KMS-11 (cell line): ENCODE measurements around the gene HECTD2.

ENCODE experiments used
- H2AFZ ChIP-seq: fragments of 200-600 bp; sonication (generic); 2 replicates; pipeline ENCODE4 v1.6.1; 2016; ENCODE audit warnings: antibody characterized with exemption, mixed run types, low read depth
- H3K27ac ChIP-seq: fragments of 200-600 bp; sonication (generic); 2 replicates; pipeline ENCODE4 v1.6.1; 2016; ENCODE audit warnings: mild to moderate bottlenecking, mixed run types
- H3K27me3 ChIP-seq: fragments of 200-600 bp; sonication (generic); 2 replicates; pipeline ENCODE4 v1.6.1; 2017; ENCODE audit warnings: mild to moderate bottlenecking, low read depth, mixed run types, moderate library complexity; ENCODE audit not compliant: insufficient read depth
- H3K36me3 ChIP-seq: fragments of 200-600 bp; sonication (generic); 2 replicates; pipeline ENCODE4 v1.6.1; 2017; ENCODE audit warnings: mild to moderate bottlenecking, mixed run types; ENCODE audit not compliant: insufficient read depth
- H3K4me1 ChIP-seq: fragments of 200-600 bp; sonication (generic); 2 replicates; pipeline ENCODE4 v1.6.1; 2016; ENCODE audit warnings: mild to moderate bottlenecking, low read depth, mixed run types; ENCODE audit not compliant: poor library complexity, severe bottlenecking
- H3K4me2 ChIP-seq: fragments of 200-600 bp; sonication (generic); 2 replicates; pipeline ENCODE4 v1.7.0; 2016; ENCODE audit warnings: mild to moderate bottlenecking, mixed run types
- H3K4me3 ChIP-seq: fragments of 200-600 bp; sonication (generic); IDR thresholded peaks from 2 replicates; pipeline ENCODE4 v1.6.1; 2017; ENCODE audit warnings: low read depth, low read length, mixed read lengths; ENCODE audit not compliant: insufficient read depth
- H3K79me2 ChIP-seq: fragments of 200-600 bp; sonication (generic); 2 replicates; pipeline ENCODE4 v1.6.1; 2016; ENCODE audit warnings: low read depth, mixed run types; ENCODE audit not compliant: insufficient read depth
- H3K9ac ChIP-seq: fragments of 200-600 bp; sonication (generic); 2 replicates; pipeline ENCODE4 v1.6.1; 2016; ENCODE audit warnings: mild to moderate bottlenecking, mixed run types
- H4K20me1 ChIP-seq: fragments of 200-600 bp; sonication (generic); 2 replicates; pipeline ENCODE4 v1.6.1; 2016; ENCODE audit warnings: mild to moderate bottlenecking, mixed run types; ENCODE audit not compliant: insufficient read depth
- TF ChIP-seq, protein P1 (sequence below): fragments of 200-600 bp; sonication (generic); conservative IDR thresholded peaks from 2 replicates; pipeline ENCODE4 v1.6.1; 2017; ENCODE audit warnings: low read depth, mild to moderate bottlenecking, antibody characterized with exemption, low read length, moderate library complexity, mixed read lengths

HECTD2 gene

DNA sequence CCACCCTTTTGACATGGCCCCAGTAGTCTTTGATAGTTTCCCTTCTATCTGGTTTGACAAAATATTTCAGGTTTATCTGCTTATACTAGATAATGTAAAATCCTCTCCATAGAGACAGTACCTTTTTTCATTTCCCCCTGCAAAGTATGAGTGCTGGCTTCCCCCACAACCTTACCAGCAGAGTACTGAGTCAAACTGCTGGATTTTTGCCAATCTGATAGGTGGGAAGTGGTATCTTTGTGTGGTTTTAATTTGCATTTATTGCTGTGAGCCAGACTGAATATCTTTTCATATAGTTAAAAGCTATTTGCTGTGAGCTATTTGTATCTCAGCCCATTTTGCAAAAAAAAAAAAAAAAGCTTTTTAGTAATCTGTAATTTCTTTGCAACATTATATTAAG is 32.1 kb upstream of the HECTD2 start:
- no peak overlapping the region for H3K4me3 ChIP-seq
- H3K27ac ChIP-seq: no peak overlapping the region
- no peaks in the 10 kb centered on the region for H3K36me3 ChIP-seq
- H3K4me2 ChIP-seq: no peak overlapping the region
- no peak overlapping the region for H3K9ac ChIP-seq
- TF ChIP-seq, protein P1, sequence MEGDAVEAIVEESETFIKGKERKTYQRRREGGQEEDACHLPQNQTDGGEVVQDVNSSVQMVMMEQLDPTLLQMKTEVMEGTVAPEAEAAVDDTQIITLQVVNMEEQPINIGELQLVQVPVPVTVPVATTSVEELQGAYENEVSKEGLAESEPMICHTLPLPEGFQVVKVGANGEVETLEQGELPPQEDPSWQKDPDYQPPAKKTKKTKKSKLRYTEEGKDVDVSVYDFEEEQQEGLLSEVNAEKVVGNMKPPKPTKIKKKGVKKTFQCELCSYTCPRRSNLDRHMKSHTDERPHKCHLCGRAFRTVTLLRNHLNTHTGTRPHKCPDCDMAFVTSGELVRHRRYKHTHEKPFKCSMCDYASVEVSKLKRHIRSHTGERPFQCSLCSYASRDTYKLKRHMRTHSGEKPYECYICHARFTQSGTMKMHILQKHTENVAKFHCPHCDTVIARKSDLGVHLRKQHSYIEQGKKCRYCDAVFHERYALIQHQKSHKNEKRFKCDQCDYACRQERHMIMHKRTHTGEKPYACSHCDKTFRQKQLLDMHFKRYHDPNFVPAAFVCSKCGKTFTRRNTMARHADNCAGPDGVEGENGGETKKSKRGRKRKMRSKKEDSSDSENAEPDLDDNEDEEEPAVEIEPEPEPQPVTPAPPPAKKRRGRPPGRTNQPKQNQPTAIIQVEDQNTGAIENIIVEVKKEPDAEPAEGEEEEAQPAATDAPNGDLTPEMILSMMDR: no peak
- no peaks in the 10 kb centered on the region for H4K20me1 ChIP-seq
- no peaks in the 10 kb centered on the region for H3K79me2 ChIP-seq
- H2AFZ ChIP-seq: no peak overlapping the region
- no peaks in the 10 kb centered on the region for H3K4me1 ChIP-seq
- no peaks in the 10 kb centered on the region for H3K27me3 ChIP-seq

GRCh38 chr10:91380873-91381256 is 29.3 kb upstream of the HECTD2 start:
- Histone ChIP-seq H3K36me3 (no peaks in the 10 kb centered on the region), H3K27ac (no peak overlapping the region), H3K27me3 (no peaks in the 10 kb centered on the region), H3K4me3 (no peak overlapping the region), H4K20me1 (no peaks in the 10 kb centered on the region), H3K9ac (no peak overlapping the region), H3K4me1 (no peaks in the 10 kb centered on the region), H3K4me2 (no peak overlapping the region), H3K79me2 (no peaks in the 10 kb centered on the region), H2AFZ (no peak overlapping the region)
- TF ChIP-seq, protein P1: no peak

DNA sequence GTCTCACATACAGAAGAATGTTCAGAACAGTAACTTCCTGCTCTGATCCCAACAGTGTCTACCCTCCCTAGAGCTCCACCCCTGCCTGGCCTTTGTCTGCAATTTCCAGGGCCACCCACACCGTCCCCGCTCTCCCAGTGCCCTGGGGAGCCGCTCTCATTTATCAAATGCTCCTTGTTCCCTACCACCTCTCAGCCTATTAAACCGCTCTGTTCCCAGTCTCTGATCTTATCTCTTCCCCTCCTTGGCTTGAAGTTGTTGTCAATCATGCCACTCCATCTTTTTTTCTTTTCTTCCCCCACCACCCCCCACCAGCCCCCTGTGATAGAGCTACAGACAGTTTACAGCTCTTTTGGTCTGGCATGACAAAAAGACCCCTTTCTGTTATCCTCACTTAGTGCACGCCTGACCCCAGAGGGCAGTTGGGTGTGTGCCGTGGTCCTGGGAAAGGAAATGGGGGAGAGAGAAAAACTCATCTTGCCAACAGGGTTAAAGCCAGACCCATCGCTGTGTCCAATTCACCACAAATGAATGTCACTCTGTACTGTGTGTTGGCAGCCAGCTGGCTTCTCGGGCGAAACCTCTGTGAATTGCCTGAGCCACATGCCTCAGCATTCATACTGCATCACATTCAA is 28.8 kb upstream of the HECTD2 start:
- no peak overlapping the region for H3K27ac ChIP-seq
- H3K4me3 ChIP-seq: no peak overlapping the region
- H3K79me2 ChIP-seq: no peaks in the 10 kb centered on the region
- H3K36me3 ChIP-seq: no peaks in the 10 kb centered on the region
- H3K27me3 ChIP-seq: no peaks in the 10 kb centered on the region
- H3K4me1 ChIP-seq: no peaks in the 10 kb centered on the region
- no peak overlapping the region for H3K4me2 ChIP-seq
- no peak overlapping the region for H3K9ac ChIP-seq
- H2AFZ ChIP-seq: no peak overlapping the region
- H4K20me1 ChIP-seq: no peaks in the 10 kb centered on the region
- TF ChIP-seq, protein P1: no peak

GRCh38 chr10:91385306-91386085 is 24.6 kb upstream of the HECTD2 start:
- Histone ChIP-seq H3K27me3 (no peaks in the 10 kb centered on the region), H3K9ac (no peak overlapping the region), H3K79me2 (no peaks in the 10 kb centered on the region), H3K4me2 (no peak overlapping the region), H2AFZ (no peak overlapping the region), H3K27ac (no peak overlapping the region), H3K4me1 (peaks cover 8% of the 10 kb centered on the region), H3K4me3 (no peak overlapping the region), H3K36me3 (no peaks in the 10 kb centered on the region), H4K20me1 (no peaks in the 10 kb centered on the region)
- TF ChIP-seq, protein P1: no peak
